Tibial nerve (tissue), 4 donors: ENCODE results near the gene PAPOLA. TPM values are rescaled to one million over a fixed set of nuclear protein-coding genes. Genes with fewer than 3 reads are reported as not detected.

Experiments
- DNase-seq, 2 donors: peaks; one replicate each; pipeline ENCODE4 v3.0.0-alpha.2; 2019; ENCODE audit warnings: low spot score in 2 of 2
- H3K27ac ChIP-seq, 4 donors: fragments of 200-600 bp; sonication (generic) in 3 of 4; one replicate each; pipeline ENCODE4 v1.5.1; 2017 to 2019; ENCODE audit warnings: mild to moderate bottlenecking in 1 of 4
- H3K27me3 ChIP-seq, 2 donors: fragments of 200-600 bp; sonication (generic) in 1 of 2; one replicate each; pipeline versions ENCODE4 v1.5.1 to v1.6.0; 2017 to 2019
- H3K36me3 ChIP-seq, 3 donors: fragments of 200-600 bp; sonication (generic); one replicate each; pipeline ENCODE4 v1.5.1; 2018 to 2019
- H3K4me1 ChIP-seq, 4 donors: fragments of 200-600 bp; sonication (generic) in 3 of 4; one replicate each; pipeline ENCODE4 v1.5.1; 2017 to 2019
- H3K4me3 ChIP-seq, 4 donors: fragments of 200-600 bp; sonication (generic) in 3 of 4; one replicate each; pipeline ENCODE4 v1.5.1; 2017 to 2019; ENCODE audit warnings: mild to moderate bottlenecking in 1 of 4, moderate library complexity in 1 of 4
- H3K9me3 ChIP-seq, 4 donors: fragments of 200-600 bp; sonication (generic) in 3 of 4; one replicate each; pipeline ENCODE4 v1.5.1; 2017 to 2019
- EP300 ChIP-seq, 2 donors: sonication (generic); formaldehyde crosslinking; IDR thresholded peaks; one replicate each; pipeline ENCODE4 v1.6.1; 2017; ENCODE audit warnings: antibody characterized with exemption in 2 of 2, mild to moderate bottlenecking in 1 of 2
- POLR2A ChIP-seq, 2 donors: fragments of 450-650 bp; IDR thresholded peaks; one replicate each; pipeline ENCODE4 v1.6.1; 2017; ENCODE audit warnings: antibody characterized with exemption in 2 of 2, mild to moderate bottlenecking in 2 of 2, moderate library complexity in 2 of 2
- WGBS, 2 donors: methylation state at CpG; one replicate each; pipeline ENCODE4 v1.1.5; 2018; 5-methylcytosine and 5-hydroxymethylcytosine counted together
- total RNA-seq, 4 donors: library from RNA; depleted of rRNA; stranded (reverse); fragments of >200 nt; gene quantifications; one replicate each; pipeline ENCODE4 v1.1.0, GENCODE V29; 2016
- TF ChIP-seq, protein P1 (sequence below), 5 experiments: fragments of 200-600 bp in 3 of 5; fragments of 450-650 bp in 2 of 5; sonication (generic) in 3 of 5; IDR thresholded peaks; one replicate each; pipeline ENCODE4 v1.5.1; 2016 to 2019; ENCODE audit warnings: antibody characterized with exemption in 5 of 5, mild to moderate bottlenecking in 3 of 5, moderate library complexity in 2 of 5

The PAPOLA gene
- total RNA-seq, 4 donors from 2014 or later: 129 to 141 (median 135) TPM

DNA sequence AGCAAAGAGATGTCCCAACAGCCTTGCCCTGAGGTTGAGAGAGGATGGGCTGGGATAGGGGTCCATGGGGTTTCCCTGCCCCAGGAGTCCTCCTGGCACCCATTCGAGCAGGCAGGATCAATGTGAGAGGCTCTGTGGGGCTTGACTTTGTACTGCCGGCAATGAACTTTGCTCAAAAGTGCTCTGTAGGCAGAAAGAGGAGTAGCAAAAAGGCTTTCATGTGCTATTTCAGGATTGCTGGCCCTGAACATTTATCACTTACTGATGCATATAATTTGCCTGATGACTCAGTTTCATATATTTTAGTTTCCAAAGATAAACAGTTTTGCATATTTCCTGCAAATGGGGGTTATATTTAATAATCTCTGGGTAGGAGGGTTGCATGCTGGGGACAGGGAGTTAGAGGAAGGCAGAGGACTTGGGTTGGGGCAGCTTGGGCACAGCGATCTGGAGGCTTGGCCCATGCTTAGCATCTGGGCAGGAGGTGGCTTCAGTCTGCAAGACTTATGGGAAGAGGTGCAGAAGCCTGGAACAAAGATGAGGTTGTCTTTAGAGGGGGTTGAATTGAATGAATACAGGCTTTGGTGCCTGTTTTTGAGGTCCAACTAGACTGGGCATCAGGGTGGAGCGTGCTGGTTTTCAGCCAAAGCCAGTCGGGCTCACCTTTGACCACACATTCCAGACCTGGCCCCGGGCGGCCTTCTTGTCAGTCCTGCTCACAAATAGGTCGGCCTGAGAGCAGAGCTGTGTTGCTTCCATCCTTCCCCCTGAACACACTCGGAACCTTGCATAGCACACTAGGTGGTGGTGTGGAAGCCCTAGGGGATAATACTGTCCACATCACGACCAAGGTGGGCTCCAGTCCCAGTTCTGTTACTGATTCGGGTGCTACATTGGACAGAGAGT lies 101.4 kb downstream of the PAPOLA start:
- no peaks in the 10 kb centered on the region for H3K36me3 ChIP-seq
- TF ChIP-seq, protein P1, sequence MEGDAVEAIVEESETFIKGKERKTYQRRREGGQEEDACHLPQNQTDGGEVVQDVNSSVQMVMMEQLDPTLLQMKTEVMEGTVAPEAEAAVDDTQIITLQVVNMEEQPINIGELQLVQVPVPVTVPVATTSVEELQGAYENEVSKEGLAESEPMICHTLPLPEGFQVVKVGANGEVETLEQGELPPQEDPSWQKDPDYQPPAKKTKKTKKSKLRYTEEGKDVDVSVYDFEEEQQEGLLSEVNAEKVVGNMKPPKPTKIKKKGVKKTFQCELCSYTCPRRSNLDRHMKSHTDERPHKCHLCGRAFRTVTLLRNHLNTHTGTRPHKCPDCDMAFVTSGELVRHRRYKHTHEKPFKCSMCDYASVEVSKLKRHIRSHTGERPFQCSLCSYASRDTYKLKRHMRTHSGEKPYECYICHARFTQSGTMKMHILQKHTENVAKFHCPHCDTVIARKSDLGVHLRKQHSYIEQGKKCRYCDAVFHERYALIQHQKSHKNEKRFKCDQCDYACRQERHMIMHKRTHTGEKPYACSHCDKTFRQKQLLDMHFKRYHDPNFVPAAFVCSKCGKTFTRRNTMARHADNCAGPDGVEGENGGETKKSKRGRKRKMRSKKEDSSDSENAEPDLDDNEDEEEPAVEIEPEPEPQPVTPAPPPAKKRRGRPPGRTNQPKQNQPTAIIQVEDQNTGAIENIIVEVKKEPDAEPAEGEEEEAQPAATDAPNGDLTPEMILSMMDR (IDR thresholded peaks at IDR 0.05): no peak
- TF ChIP-seq POLR2A (IDR thresholded peaks at IDR 0.05) (no peak), EP300 (IDR thresholded peaks at IDR 0.05) (no peak)
- H3K4me1 ChIP-seq: no peaks in the 10 kb centered on the region
- no peak for DNase-seq
- no peak overlapping the region for H3K27ac ChIP-seq
- H3K4me3 ChIP-seq: no peak overlapping the region
- peaks cover 0 to 3% (median 0%) of the 10 kb centered on the region in 4 donors for H3K9me3 ChIP-seq
- 65 to 72% methylated on average over 11 of the region's 11 CpGs for WGBS, 2 donors
- H3K27me3 ChIP-seq: no peaks in the 10 kb centered on the region

DNA sequence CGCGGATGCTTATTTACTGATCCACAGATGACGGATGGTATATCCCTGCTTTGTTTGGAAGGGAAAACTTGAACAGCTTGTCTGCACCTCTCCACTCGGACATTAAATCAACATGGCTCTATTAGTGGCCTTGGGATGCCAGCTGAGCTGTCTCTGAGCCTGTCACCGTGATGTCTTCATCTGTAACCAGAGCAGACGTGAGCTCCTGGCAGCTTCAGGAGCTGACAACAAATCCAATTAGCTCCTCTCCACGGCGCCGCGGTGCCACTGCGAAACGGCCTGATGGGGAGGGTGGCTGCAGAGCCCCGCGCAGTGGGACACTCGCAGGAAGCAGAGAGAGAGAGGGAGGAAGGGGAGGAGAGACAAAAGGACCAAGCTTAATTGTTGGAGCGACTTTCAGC lies 112.3 kb downstream of the PAPOLA start:
- Histone ChIP-seq H3K4me3 (no peak overlapping the region), H3K4me1 (no peaks in the 10 kb centered on the region), H3K9me3 (no peaks in the 10 kb centered on the region), H3K27me3 (no peaks in the 10 kb centered on the region), H3K36me3 (no peaks in the 10 kb centered on the region), H3K27ac (no peak overlapping the region)
- DNase-seq: no peak
- WGBS, 2 donors: 56% methylated on average over 16 of the region's 16 CpGs
- no peak for TF ChIP-seq EP300 (IDR thresholded peaks at IDR 0.05)
- TF ChIP-seq, protein P1 (IDR thresholded peaks at IDR 0.05): no peak
- TF ChIP-seq POLR2A (IDR thresholded peaks at IDR 0.05): no peak

DNA sequence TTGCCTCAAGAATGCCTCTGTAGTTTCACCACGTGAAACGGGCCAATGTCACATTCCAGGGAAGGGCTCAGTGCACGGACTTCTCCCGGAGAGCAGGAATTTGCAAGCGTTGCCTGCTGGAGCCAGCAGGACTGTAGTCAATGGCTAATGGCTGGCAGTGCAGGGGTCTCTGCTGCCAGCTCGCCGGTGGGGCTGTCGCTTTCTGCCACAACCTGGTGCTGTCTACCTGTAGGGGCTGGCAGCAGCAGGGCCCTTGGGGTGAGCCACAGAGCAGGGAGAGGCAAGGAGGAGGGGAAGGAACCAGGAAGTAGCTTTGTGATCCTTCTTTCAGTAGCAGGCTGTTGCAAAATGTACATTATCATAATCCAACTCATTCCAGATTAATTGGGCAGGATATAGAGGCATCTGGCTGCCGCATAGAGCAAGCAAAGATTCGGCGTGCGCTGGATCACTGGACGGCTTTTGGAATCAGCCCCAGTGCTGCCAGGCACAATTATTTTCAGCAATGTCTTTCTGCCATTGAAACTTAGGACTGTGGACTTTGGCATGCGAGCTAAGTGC lies 114.1 kb downstream of the PAPOLA start:
- no peaks in the 10 kb centered on the region for H3K4me1 ChIP-seq
- H3K27me3 ChIP-seq: no peaks in the 10 kb centered on the region
- no peak overlapping the region for H3K27ac ChIP-seq
- no peaks in the 10 kb centered on the region for H3K36me3 ChIP-seq
- H3K9me3 ChIP-seq: no peaks in the 10 kb centered on the region
- no peak overlapping the region for H3K4me3 ChIP-seq
- WGBS, 2 donors: 63 to 78% methylated on average over 13 to 14 of the region's 14 CpGs
- no peak for TF ChIP-seq POLR2A (IDR thresholded peaks at IDR 0.05)
- TF ChIP-seq, protein P1 (IDR thresholded peaks at IDR 0.05): no peak
- TF ChIP-seq EP300 (IDR thresholded peaks at IDR 0.05): no peak
- no peak for DNase-seq

Other genes starting within 250 kb of the PAPOLA start
- gene BDKRB1, start 246.2 kb upstream of the PAPOLA start, total RNA-seq: 1 to 10 TPM in 2 of 4 donors, under 1 TPM in 1, not detected in 1; 0.63 to 2.4 (median 2.2) TPM
- 10 to 100 TPM; 26.4 to 44.9 (median 37.6) TPM for gene ATG2B, start 139.0 kb upstream of the PAPOLA start, total RNA-seq
- gene GSKIP, start 138.9 kb upstream of the PAPOLA start, total RNA-seq: 10 to 100 TPM in 3 of 4 donors, 1 to 10 TPM in 1; 9.9 to 23.2 (median 13.3) TPM
- 1 to 10 TPM in 3 of 4 donors, under 1 TPM in 1; 0.90 to 8.4 (median 4.4) TPM for gene AK7, start 110.3 kb upstream of the PAPOLA start, total RNA-seq